Left renal pelvis (tissue), 4 donors: ENCODE results near the gene HEMGN. TPM values are rescaled to one million over a fixed set of nuclear protein-coding genes. Genes with fewer than 3 reads are reported as not detected.

Experiments
- DNase-seq, 4 donors: peaks; one replicate each; pipeline ENCODE4 v3.0.0-alpha.2; 2013; ENCODE audit warnings: low read depth in 4 of 4, low spot score in 3 of 4
- polyA plus RNA-seq, 4 donors: library from polyadenylated mRNA; unstranded; fragments of 120-200 nt; gene quantifications; one replicate each; pipeline ENCODE4 v1.2.1, GENCODE V29; 2013; ENCODE audit not compliant: insufficient read length in 4 of 4

The HEMGN gene
- polyA plus RNA-seq, 4 donors: 2.3 to 33.1 (median 2.9) TPM

- no peak for DNase-seq
These were observed 34.8 kb downstream of the HEMGN start for GRCh38 chr9:97903177-97903576.

GRCh38 chr9:97900738-97901565, 37.0 kb downstream of the HEMGN start:
- DNase-seq: no peak

- no peak for DNase-seq
These were observed 37.8 kb downstream of the HEMGN start for GRCh38 chr9:97900103-97900737.

GRCh38 chr9:97895695-97896332, 42.2 kb downstream of the HEMGN start:
- DNase-seq: no peak

- no peak for DNase-seq
These were observed 42.8 kb downstream of the HEMGN start for GRCh38 chr9:97895211-97895610.

GRCh38 chr9:97892421-97892820, 45.6 kb downstream of the HEMGN start:
- no peak for DNase-seq

- no peak for DNase-seq
These were observed 46.2 kb downstream of the HEMGN start for GRCh38 chr9:97891736-97892135.

- DNase-seq: no peak
These were observed 47.8 kb downstream of the HEMGN start for GRCh38 chr9:97889941-97890887.

GRCh38 chr9:97880336-97880735, 57.6 kb downstream of the HEMGN start:
- no peak for DNase-seq

Other genes starting within 250 kb of the HEMGN start
- 10 to 100 TPM; 34.4 to 39.9 (median 38.9) TPM for gene XPA, start 240.8 kb downstream of the HEMGN start, polyA plus RNA-seq
- not detected for gene FOXE1, start 84.9 kb downstream of the HEMGN start, polyA plus RNA-seq
- 10 to 100 TPM; 12.7 to 24.7 (median 19.7) TPM for gene TRMO, start 15.7 kb downstream of the HEMGN start, polyA plus RNA-seq
- gene ANP32B, start 45.2 kb upstream of the HEMGN start, polyA plus RNA-seq: 100 to 1,000 TPM; 214 to 284 (median 242) TPM
- gene NANS, start 118.6 kb upstream of the HEMGN start, polyA plus RNA-seq: 10 to 100 TPM; 36.8 to 40.4 (median 39.0) TPM
- gene TRIM14, start 181.1 kb upstream of the HEMGN start, polyA plus RNA-seq: 1 to 10 TPM; 2.7 to 6.7 (median 5.6) TPM